Kidney capillary endothelial cell (primary cell): ENCODE data around the gene ZFP69B.
A peak's percentile ranks its signal among the peaks of the same experiment; 100 is the strongest.

Experiments used
- DNase-seq: peaks from one replicate; pipeline ENCODE4 v3.0.0-alpha.2; 2018; ENCODE audit warnings: low spot score

The ZFP69B gene

DNA sequence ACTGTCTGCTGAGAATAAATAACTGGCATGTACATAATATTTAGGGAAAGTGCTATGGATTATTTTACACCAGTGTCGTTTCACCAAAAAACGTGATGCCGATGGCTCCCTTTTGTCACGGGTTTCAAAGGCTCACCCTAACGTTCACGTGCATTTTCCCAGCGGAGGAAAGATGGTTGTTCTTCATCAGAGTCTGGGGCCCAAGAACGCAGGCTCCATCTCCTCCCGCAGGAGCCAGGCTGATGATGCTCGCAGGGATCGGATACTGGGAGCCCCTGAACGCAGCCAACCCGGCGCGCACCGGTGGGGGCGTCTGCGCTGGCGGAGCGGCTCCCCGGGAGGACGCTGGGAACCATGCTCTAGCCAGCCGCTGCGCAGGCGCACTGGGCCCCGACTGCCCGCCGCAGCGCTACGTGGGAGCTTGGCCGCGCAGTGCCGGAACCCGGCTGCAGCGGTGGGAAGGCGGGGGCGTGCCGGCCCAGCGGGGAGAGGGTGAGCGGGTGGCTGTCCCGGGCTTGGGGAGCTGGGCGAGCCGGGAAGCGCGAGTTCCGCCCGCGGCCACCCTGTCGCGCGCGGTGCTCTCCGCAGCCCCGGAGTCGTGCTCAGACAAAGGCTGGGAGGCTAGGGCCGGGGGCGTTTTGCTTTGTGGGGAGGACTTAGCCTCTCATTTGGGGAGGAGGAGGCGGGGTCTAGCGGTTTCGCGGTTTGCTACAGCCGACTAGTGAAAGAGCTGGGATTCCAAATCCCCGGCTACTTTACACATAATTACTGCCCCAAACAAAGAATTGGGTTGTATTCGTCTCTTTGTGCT lies at the start of gene ZFP69B:
TSS of gene ZFP69B (plus strand) at position 793 of the 811 bp plus-strand sequence. CDS start 486 bp downstream, outside the sequence.
- DNase-seq, result peak; percentile 89

GRCh38 chr1:40401473-40402201 lies 48.6 kb upstream of the ZFP69B start:
- DNase-seq, result no peak

GRCh38 chr1:40404670-40405462 lies 45.4 kb upstream of the ZFP69B start:
- DNase-seq, result peak; percentile 55

DNA sequence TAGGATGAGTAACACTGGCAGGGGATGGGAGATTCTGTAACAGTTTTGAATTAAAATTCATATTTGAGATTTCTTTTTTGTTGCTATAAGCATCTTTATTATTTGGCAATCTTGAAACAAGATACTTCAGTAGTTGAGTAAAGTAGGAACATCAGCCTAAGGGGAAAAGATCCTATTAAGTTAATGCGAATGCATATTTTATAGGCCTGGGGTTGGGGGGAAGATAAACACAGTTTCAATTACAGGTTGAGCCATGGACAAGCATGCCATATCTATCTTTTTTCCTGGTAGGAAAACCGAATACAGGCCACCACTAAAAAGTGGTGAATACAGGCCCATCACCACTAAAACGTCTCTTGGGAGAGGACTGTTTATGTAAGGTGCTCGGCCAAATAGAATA lies 44.5 kb upstream of the ZFP69B start:
- no peak for DNase-seq

DNA sequence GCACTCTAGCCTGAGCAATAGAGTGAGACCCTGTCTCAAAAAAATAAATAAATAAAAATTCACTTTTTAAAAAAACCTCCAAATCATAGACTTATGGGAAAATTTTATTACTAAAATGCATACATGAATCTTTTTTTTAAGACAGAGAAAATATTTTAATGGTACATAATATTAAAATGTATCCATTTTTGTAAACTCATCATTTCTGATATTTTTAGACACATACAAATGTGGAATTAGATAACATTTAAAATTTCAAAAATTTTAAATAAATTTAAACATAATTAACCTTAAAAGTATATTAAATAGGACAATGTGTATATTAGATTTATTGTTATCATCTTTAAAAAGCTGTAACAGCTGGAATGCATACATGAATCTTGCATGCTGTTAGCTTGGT lies 42.8 kb upstream of the ZFP69B start:
- DNase-seq, result no peak

- no peak for DNase-seq
Observed at GRCh38 chr1:40409467-40409866, 40.8 kb upstream of the ZFP69B start.

DNA sequence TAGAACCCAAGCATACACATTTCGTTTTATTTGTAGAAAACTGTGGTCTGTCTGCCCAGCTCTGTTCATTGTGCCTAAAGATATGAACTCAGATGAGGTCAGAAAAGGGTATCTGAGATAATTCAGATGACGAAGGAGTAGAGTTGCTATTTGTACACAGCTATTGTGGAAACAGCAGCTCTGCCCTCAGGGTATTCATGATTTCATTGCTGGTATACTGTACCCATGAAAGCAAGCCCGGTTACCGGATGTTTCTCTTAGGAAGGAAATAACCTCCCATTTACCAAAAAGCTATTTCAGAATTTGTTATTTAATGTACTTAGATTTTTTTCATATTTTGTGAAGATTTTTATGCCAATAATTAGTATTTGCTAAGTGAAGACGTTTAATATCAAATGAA lies 39.0 kb upstream of the ZFP69B start:
- DNase-seq, result no peak

GRCh38 chr1:40411843-40412242 lies 38.4 kb upstream of the ZFP69B start:
- DNase-seq, result no peak

DNA sequence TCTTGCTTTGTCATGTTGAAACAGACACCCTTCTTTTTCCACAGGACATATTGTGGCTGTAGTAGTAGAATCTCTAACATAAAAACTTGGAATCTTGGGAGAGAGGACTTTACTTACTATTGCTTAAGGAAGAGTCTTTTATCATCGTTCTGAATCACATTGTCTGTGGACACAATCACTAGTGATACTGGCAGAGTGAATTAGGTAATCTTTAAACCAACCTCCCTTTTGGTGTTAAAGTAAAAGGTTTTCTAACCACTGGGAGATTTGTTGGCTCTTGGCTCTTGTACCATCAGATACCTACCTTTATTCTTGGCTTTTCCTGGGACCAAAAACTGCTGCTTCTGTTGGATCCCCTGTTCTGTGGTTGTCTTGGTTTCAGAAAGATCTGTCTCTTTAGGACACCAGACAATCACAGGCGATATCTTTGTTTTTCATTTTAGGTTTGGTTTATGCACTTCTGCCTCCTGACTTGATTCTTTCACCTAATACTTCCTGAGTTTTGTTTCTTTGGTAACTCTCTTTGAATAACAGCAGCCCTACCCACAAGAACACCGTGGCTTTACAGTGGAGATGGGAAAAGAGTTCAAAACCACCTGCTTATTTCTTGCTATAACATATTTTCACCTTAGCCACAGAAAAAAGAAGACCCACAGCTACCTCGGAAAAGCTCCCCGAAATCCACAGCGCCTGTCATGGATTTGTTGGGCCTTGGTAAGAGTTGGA lies 36.6 kb upstream of the ZFP69B start:
- DNase-seq, result no peak

DNA sequence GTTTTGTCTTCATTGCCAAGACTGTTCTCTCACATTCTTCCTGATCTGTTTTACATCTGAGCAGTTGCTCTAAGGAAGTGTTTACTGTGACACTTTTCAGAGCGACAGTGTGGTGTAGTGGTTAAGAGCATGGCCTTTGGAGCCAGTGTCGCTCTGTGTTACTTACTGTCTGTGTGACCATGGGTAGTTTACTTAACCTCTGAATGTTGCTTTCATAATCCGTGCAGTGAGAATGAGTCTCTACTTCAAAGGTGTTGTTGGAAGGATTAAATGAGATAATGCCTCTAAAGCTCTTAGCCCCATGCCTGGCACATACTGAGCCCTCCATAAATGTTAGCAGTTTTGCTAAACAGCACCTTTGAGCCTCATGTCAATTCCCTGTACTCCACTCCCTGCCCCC lies 35.9 kb upstream of the ZFP69B start:
- DNase-seq, result no peak

DNA sequence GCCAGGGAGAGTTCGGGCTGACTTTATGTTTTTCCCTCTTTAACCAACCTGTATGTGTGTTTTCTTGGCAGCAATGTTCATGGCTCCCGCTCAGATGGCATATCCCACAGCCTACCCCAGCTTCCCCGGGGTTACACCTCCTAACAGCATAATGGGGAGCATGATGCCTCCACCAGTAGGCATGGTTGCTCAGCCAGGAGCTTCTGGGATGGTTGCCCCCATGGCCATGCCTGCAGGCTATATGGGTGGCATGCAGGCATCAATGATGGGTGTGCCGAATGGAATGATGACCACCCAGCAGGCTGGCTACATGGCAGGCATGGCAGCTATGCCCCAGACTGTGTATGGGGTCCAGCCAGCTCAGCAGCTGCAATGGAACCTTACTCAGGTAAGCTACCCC lies 33.6 kb upstream of the ZFP69B start:
- no peak for DNase-seq

DNA sequence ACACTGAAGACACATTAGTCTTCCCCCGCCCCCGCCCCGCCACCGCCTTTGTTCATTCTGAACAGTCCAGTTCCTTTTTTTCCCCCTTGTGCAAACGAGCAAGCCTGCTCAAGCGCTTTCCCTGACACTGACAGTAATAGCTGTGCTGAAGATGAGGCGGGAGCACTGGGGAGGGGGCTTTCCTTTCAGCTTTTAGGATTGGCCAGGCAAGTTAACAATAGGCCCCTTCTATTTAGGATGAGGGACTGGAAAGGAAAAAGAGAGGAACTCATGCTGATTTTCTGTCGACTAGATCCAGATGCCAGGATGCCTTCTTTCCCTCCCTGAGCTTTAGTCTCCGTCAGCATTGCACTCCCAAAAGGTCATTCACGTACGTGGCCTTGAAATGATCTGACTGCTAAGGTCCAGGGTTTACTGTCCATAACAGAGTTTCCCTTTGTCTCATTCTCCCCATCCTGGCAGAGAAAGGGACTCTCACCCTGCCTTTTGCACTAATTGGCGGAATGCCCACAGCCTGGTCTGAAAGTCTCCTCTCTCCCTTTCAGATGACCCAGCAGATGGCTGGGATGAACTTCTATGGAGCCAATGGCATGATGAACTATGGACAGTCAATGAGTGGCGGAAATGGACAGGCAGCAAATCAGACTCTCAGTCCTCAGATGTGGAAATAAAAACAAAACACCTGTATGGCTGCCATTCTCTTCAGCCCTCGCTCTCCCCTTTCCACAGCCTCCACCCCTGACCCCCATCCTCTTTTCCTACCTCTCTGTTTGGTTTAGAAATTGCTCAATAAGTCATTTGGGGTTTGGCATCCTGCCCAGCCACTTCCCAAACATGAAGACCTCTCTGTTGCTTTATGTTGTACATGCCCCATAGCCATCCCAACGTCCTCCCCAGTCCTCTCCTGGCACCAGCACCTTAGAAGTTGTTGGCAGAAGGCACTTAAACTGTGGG lies 28.6 kb upstream of the ZFP69B start:
- no peak for DNase-seq

DNA sequence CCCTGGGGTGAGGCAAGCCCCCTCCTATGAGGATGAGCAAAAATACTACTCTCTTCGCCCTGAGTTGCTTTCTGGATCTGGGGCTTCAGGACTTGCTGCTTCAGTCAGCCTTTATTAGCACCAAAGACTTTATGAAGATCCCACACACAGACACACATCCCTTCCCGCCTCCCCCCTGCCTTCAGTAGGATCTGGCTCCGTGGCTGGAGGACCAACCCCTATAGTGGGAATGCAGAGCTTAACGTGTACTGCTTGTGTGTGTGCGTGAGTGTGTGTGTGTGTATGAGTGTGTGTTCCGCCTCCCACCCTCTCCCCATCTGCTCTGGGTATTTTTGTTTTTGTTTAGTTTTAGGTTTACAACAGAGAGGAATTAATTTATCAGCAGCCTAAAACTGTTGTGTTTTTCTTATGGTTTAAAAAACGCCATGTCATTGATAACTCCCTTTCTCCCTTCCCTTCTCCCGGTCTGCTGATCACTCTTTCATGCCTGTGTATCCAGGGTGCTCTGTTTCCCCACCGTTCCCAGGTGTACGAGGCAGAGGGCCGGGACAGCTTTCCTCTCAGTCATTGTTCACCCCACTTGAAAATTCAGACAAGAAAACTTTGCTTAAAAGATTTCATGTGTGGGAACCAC lies 27.5 kb upstream of the ZFP69B start:
- no peak for DNase-seq

- DNase-seq, result no peak
Observed at GRCh38 chr1:40423264-40423642, 27.0 kb upstream of the ZFP69B start.

GRCh38 chr1:40423951-40424618 lies 26.2 kb upstream of the ZFP69B start:
- no peak for DNase-seq

GRCh38 chr1:40425198-40425597 lies 25.1 kb upstream of the ZFP69B start:
- DNase-seq, result no peak

- DNase-seq, result no peak
Observed at GRCh38 chr1:40431385-40431784, 18.9 kb upstream of the ZFP69B start.

GRCh38 chr1:40432644-40433390 lies 17.5 kb upstream of the ZFP69B start:
- no peak for DNase-seq

GRCh38 chr1:40435471-40435870 lies 14.8 kb upstream of the ZFP69B start:
- DNase-seq, result no peak
